HL-60/S4 treated with phorbol 12-myristate 13-acetate at 8.2 ng/mL for 4 days and 3 days (cell line): ENCODE measurements around the gene BACH1.

Source experiments
- in situ Hi-C: fragments of 300-500 bp; cut with MboI; formaldehyde crosslinking; loops from 2 replicates; pipeline ENCODE4 v1.15.0; 2022; ENCODE audit warnings: low sequenced_read_pairs

The BACH1 gene

DNA sequence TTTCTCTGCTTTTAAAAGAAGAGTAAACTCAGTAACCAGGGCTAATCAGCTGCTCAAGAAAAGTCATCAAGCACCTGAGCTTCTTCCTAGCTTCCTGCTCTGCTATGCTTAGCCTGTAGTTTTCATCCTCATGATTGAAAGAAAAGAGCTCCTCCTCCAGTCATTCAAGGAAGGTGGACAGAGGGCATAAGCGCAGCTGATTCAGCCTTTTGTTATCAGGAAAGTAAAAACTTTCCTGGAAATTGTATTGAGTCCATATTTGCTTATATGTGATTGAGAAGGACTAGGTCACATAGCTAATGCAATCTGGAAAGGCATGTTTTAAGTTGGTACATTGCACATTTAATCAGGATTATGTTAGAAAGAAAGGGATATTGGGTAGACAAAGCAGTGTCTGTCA lies 8.5 kb upstream of the BACH1 start:
- in situ Hi-C loops: no loop called here

DNA sequence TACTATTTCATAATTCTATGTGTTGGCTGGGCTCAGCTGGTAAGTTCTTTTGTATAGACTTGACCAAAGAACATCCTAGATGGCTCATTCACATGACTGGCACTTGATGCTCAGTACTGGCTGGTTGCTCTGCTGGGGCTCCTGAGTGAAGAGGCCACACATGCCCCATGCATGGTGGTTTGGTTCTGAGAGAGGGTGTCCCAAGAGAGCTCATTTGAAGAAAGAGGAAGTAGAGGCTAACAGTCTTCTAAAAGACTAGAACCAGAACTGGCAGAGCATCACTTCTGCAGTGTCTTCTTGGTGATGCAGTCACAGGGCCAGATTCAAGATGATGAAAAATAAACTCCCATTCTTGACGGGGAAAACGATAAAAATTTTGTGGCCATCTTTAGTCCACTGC lies 5.2 kb upstream of the BACH1 start:
- in situ Hi-C loops: no loop called here

DNA sequence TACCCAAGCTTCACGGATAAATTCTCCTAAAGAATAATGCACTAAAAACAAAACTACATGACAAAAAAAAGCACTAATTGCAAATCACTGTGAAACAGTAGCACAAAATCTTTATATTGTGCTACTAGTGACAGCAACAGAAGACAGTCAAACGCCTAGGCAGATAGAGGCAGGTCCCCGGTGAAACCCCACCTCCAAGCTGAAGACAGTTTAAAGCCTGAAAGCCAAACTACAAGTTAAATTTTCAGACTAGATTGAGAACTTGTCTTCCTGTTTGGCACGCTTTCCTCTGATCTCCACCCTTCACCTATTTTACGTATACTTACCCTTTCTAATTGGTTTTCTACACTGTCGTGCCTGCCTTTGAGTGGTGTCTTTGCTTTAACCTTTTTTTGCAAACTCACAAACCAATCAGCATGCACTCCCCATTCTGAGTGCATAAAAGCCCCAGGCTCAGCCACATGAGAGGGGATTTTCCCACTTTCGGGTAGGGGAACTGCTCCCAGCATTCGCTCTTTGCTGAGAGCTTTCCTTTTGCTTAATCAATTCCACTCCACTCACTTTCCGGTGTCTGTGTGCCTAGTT lies 3.6 kb upstream of the BACH1 start:
- in situ Hi-C loops: no loop called here

DNA sequence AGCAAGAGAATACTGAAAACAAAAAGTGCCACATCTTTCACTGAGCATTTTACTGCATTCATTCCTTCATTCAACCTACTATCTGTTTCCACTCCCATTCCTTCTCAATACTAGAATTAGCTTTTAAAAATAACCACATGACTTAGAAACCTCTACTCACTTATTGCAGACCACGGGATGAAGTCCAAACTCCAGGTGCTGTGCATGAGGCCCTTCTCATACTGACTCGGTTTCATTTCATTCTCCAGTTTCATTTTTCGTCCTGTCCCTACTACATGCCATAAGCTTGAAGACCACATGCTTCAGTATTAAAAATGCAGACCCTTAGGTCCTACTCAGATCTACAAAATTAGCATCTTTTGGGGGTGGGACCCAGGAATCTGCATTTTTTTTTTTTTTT lies 2.3 kb upstream of the BACH1 start:
- in situ Hi-C loops: no loop called here

DNA sequence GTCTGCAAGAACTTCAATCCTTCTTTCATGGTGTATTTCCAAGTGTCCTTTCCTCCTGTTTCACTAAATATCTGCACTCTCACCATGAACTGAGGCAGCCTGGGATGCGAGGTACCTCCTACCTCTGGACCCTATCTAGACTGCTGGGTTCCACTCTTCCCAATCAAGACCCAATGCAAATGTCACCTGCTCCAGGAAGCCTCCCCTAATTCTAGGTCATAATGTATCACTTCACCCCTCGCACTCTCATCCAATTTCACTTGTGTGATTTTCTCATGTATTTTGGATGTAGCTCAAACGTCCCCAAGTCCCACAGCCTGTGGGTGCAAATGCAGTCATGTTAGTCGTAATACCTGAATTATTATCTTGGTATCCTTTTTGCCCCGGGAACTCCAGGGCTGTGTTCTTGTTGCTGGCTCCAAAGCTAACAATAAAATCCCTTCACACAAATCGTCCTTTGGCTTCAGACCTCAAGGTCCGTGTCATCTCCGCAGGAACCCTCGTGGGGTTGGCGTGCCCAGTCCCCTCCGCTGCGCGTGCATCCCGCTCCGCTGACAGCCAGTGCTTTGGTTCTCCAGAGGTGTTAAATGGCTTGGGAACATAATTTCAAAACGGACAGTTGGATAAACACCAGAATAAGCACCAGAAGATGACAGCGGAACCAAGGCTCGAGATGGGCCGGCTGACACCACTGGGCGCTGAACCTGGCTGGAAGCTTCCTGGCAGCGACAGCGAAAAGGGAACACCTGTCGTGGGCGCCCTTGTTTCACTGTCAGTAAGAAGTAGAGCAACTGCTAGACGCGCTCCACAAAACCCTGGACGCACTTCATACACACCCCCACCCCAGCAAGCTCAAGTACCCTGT lies 1.0 kb upstream of the BACH1 start:
- in situ Hi-C loops: no loop called here

DNA sequence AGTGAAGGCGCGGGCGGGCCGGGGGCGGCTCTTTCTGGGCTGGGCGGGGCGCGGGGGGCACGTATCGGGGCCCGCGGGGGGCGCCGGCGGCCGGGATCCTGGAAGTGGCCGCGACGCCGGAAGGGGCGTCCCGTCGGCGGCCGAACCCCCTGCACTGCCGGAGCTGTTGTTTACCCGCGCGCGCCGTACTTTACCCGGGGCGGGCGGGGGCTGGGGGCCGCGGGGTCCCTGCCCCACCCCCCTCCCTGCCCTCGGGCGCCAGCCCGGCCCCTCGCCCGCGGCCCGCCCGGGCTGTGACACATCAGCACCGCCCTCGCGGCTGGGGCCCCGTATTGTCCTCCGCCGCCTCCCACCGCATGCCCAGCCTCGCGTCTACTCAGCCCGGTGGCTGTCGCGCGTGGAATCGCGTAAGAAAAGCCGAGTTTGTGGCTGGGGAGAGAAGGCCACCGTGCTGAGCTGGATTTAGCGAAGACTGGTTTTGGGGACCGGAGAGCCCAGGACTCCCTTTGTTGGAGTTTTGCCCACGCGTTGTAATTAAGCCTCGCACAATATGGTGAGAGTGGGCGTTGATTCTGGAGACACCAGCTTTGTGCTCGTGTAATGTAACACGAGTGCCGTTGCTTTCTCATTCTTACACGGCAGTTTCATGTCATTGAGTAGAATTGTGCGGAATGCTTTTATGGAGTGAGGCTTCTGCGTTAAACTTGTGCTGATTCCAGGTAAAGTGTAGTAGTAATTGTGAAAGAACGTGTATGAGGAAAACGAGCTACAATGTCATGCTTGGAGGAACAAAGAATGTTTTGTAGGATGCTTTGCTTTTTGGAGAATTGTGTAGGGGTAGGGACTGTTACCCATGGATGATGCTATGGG lies 559 bp downstream of the BACH1 start:
- in situ Hi-C loops: no loop called here

DNA sequence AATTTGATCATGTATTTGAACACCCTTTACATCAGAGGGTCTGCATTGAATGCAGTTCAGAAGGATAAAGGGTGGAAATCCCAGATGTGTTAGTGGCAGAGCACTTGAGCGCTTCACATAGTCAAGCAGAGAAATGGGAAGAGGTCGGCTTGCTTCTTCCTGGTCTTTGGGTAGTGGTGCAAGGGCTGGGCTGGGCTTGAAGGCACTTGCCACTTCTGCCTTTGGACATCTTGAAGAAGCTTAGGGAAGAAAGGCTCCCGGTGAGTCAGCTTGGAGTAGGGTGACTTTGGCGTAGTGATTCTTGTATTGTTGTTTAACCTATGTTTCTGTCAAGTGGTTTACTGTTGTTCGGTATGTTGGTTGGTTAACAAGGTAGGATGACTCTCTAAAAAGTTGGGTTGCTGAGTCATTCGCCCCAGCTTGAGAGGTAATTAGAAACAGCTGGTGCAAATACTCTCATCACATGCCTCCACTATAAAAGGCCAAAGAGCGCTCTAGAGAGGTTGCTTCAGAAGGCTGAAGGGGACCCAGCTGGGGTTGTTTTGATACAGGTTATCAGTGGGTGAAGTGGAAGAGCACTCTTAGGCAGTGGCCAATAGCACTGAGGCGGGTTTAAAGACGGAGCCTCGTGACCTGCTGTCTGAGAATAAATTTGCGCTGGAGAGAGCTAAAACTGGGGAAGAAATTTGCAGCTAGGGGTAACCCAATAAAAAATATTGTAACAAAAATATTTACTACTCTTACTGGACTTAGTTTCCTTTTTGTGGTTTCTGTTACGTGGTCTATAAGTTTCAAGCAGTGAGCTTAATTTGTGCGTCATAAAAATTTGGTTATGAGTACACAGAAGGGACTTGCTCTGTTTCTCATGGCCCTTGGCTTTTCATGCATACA lies 1.4 kb downstream of the BACH1 start:
- in situ Hi-C loops: no loop called here

DNA sequence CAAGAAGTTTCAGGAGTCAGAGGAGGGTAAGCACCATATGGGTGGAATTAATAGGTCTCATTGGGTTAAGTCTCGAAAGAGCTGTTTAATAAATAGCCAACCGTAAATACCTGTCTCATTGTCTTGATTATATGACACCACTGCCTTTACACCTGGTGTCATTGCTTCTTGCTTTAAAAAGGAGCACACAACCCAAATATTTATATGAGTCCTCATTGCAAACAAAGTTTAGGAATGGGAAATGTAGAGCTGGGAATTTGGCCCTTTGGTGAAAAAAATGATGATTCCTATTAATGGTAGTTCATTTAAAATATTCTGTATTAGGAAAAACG lies 2.1 kb downstream of the BACH1 start:
- in situ Hi-C loops: no loop called here

DNA sequence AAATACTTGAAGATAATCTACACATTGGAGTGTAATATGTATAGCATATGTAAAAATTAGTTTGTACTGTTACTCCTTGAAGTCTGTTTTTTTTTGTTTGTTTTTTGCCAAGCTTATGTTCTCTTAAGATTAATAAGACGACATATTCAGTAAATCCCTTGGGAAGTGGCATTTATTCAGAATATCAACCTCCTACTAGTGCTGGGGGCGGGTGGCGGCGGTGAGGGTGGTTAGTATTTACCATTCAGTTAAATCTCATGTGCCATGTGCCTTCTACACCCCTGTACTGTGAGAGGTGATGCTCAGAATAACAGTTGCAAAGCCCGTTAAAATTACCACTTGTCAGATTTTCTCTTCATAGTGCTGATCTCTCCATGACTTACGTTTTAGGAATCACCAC lies 3.0 kb downstream of the BACH1 start:
- in situ Hi-C loops: no loop called here

DNA sequence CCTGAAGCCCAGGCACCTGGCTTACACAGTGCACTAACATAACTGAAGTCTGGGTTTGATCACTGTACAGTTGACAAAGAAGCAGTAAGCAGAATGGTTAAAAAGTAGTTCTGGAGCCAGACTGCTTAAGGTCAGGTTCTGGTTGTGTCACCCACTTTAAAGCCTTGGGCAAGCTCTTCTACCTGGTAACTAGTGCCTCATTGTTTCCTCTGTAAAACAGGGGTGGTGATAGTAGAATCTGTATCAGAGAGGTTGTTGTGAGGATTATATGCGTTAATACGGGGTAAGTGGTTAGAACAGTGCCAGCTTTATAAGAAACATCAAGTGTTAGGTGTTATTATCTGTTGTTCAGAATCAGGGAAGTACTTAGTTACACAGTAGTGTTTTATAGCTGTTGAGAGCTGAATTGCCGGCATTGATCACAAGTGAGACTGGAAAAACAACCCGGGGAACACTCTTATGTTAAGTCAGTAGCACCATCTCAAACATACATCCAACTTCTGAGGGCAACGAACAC lies 3.7 kb downstream of the BACH1 start:
- in situ Hi-C loops: no loop called here

DNA sequence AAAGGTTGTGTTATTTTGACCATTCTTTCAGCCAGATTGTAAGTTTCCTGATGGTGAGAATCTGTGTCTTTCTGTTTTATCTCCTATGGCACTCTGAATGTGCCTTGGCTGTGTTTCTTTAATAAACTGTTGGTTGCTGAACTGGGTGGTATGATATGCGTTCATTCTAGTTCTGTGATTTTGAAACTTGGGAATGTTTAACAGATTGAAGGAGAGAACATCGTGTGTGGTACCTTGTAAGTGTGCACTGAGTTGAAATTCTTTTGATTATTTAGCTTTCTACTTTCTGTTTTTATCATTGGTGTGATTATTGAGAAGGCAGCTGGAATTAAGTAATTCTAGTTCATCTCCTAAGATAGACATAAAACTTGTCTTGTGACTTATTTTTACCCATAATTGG lies 4.6 kb downstream of the BACH1 start:
- in situ Hi-C loops: no loop called here

DNA sequence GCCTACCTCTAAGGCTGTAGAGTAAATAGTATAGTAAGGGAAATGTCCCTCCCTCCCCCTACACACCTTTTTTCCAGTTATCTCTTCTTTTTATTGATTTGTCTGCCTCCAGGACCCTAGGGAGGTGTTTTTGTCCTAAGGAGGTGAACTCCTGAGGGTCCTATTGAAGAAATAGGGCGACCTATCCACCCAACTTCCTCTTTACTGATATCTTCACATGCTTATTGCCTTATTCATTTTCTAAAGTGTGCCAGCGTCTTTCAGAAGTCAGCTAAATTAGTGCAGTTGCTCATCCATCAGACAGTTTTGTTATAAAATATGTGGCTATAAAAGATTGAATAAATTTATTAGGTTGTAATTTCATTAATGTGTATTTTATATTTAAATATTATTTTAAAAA lies 5.9 kb downstream of the BACH1 start:
- in situ Hi-C loops: no loop called here

DNA sequence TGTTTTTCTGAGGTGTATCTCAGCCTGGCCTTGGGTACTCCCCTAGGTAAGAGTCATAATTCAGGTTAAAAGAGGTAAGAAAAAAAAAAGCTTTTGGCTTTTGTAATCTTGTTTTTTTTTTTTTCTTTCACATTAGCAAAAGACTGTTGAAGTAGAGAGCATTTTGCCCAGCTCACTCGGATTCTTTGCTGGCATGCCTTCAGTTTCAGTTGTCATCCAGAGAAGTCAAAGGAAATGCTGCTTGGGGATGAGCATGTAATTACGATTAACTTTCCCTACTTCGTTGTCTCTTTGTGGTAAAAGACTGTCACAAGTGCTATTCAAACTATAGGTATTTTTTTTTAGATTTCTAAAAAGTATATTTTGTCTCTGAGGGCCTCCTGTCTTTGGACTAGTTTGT lies 6.3 kb downstream of the BACH1 start:
- in situ Hi-C loops: no loop called here

DNA sequence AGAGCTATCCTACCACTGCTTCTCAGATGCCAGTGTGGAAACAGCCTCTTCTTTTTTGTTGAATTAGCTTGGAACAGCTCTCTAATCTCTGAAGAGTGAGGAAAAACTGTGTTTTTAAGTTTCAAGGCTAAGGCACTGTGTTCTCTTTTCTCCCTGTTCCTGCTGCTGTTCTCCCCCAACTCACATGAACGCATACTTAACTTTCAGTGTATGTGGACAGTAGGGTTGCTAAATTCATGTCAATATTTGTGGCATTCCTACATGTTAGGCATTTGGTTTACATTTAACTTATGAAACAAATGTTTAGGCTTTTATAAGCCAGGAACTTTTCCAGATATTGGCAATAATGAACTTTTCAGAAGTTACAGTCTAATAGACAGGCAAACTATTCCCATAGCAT lies 6.8 kb downstream of the BACH1 start:
- in situ Hi-C loops: no loop called here

DNA sequence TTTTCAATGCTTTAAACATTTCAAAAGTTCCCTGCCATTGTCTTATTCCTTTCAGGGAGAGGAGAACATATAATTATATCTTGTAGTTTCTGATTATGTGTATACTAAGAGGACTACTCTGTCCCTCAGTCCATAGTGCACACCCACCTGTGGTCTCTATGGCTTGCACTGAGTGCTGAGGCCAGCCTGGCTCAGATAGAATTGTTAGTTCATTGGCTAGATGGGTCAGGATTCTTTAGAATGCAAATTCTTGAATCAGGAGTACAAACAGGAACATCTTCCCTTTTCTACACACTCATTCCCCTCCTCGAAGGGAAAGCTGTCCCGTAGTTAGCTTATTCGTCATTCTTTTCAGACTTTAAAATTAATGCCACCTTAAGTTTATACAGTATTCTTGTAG lies 8.2 kb downstream of the BACH1 start:
- in situ Hi-C loops: no loop called here

DNA sequence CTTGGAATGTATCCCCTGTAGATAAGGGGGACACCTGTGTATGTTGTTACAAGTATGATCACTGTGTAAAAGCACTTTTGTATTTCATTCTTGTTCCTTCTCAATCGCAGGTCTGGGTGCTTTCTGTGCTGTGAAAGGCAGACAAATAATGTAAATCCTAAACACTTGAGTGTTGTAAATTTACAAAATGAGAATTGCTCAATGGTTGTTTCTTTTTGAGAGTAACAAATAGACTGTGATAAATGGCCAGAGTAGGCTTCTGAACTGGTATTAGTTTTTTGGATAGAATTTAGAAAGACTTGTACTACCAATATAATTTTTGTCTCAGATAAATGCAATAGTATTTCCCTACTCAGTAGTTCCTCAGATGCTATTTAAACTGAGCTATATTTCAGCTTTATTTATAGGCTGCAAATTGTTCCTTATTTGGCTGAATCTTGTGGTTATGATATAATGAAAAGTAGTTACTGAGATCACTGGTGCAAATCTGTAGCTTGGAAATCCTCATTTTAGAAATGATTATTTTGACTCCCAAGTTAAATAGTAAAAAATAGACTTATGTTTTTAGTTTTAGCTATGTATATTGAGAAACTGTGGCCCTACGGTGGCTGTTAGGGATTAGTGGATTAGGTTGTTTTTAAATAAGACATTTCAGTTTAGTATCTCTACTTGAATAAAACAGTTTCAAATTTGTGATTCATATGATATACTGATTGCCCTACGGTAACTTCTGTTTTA lies 9.2 kb downstream of the BACH1 start:
- in situ Hi-C loops: no loop called here

DNA sequence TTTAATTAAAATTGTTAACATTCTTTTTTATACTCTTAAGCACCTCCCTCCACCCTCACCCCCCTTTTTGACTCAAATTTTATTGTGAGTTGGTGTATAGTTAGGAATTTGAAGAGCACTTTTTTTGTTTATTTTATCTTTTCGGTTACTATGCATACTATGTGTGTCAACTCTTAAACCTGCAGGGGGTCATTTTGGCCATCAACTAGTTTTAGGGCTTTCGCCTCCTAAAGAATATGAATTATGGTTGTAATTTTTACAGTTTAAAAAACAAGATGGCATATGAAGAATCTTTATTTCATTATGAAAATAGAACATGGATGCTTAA lies 9.7 kb downstream of the BACH1 start:
- in situ Hi-C loops: no loop called here

DNA sequence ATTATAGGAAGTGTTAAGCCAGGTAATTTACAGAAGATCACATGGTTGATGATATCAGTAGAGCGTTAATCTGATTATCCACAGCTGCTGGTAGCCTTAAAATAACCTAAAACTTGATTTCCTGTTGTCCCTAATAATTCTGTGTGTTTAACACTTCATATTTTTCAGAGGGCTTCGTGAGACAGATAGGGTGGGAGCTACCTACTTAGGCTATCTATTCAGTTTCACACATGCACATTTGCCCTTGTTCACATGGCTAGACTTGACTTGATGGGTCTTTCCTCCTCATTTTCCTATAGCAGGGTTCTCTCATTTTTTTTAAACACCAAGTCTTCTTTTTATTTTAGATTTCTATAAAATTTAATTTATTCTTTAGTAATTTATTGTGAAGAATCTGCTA lies 11.0 kb downstream of the BACH1 start:
- in situ Hi-C loops: no loop called here

DNA sequence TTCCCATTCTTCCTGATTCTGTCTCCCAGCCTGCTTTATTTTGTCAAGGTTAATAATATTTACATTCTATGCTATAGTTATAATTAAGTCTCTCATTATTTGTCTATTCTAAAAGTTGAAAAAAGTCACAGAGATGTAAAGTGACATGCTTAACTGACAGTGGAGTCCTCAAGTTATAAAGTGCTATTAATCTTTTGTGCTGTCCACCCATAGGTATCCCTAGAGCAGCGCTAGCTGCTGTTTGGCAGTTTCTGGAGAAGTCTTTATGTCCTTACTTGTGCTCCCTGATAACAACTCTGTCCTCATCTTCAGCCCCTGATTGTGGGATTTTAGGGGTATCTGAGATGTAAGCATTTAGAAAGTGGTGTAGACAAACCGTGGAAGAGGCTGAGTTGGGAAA lies 13.1 kb downstream of the BACH1 start:
- in situ Hi-C loops: no loop called here

DNA sequence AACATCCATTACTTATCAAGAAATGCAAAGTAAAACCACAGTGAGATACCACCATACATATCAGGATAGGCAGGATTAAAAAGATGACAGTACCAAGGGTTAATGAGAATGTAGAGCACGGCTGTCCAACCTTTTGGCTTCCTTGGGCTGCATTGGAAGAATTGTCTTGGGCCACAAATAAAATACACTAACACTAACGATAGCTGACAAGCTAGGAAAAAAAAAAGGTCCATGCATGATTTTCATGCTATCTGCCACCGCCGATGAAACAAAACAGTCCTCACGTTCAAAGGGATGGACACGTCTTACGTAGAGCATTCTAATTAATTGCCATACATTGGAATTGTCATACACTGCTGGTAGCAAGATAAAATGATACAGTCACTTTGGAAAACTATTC lies 14.3 kb downstream of the BACH1 start:
- in situ Hi-C loops: no loop called here
